Measurements from ENCODE around the gene SNRK. TPM values are rescaled to one million over a fixed set of nuclear protein-coding genes. Genes with fewer than 3 reads are reported as not detected.

The SNRK gene, protein sequence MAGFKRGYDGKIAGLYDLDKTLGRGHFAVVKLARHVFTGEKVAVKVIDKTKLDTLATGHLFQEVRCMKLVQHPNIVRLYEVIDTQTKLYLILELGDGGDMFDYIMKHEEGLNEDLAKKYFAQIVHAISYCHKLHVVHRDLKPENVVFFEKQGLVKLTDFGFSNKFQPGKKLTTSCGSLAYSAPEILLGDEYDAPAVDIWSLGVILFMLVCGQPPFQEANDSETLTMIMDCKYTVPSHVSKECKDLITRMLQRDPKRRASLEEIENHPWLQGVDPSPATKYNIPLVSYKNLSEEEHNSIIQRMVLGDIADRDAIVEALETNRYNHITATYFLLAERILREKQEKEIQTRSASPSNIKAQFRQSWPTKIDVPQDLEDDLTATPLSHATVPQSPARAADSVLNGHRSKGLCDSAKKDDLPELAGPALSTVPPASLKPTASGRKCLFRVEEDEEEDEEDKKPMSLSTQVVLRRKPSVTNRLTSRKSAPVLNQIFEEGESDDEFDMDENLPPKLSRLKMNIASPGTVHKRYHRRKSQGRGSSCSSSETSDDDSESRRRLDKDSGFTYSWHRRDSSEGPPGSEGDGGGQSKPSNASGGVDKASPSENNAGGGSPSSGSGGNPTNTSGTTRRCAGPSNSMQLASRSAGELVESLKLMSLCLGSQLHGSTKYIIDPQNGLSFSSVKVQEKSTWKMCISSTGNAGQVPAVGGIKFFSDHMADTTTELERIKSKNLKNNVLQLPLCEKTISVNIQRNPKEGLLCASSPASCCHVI
- 3.5 to 5.0 TPM (median 4.4 TPM) in 5 replicates for total RNA-seq (2022; extraction: Qiagen RNA extraction; ENCODE audit: low read depth)

DNA sequence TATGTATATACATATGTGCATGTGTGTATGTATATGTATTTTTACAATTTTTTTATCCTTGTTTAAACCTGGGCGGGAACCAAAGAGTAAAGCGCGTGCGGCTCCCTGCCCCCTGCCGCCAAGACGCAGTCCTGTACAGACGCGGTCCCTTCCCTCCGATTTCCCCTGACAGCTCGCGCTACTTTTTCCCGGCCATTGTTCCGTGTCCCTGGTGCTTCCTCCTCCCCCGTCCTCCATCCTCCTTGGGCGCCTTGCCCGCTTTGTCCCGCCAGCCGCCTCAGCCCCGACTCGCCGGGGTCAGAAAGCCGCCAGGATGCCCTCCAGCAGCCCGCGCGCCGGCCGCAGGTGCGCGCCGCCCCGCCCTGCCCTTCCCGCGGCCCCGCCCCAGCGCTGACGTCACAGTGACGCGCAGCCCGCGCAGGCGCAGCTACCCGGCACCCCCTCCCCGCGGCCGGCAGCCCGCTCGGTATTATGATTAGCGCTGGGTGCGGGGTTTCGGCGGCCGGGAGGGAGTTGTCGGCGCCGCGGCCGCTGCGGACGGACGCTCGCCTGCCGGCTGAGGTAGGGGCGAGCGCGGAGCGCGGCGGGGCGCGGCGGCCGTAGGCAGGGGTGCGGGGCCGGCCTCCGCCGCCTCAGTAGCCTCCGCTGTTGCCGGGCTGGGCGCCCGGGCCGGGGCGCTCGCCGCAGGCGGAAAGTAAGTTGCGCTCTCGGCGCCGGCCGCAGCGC lies at the start of gene SNRK:
Gene SNRK, plus strand, starts transcription at position 426 of the 726 bp plus-strand sequence. CDS start 16,664 bp downstream, outside the sequence.

Other genes with a start within 250 kb of the SNRK start
- gene POMGNT2, start 180.5 kb upstream of the SNRK start, total RNA-seq (2022; extraction: Qiagen RNA extraction; ENCODE audit: low read depth) = 6.4 to 8.7 TPM (median 7.8 TPM) in 5 replicates

Data from A549 treated with RU486 at 1 μM for 4 hours (cell line).